Kidney (tissue), 14 donors: ENCODE data around the gene PRUNE2. TPM values are rescaled to one million over a fixed set of nuclear protein-coding genes. Genes with fewer than 3 reads are reported as not detected.

Source experiments
- DNase-seq, 5 donors: peaks; one replicate each; pipeline ENCODE4 v3.0.0-alpha.2; 2013 to 2020
- FAIRE-seq: peaks from 2 replicates; lab custom pipeline; 2012; peaks lifted over from hg19 to GRCh38; lab: Jason Lieb, UNC
- H3K27ac ChIP-seq, 2 donors: one replicate each; pipeline ENCODE4 v1.7.0; 2013; ENCODE audit warnings: low read depth in 2 of 2, low read length in 2 of 2, inconsistent platforms in 1 of 2
- H3K27me3 ChIP-seq: one replicate; pipeline ENCODE4 v1.7.1; 2013; ENCODE audit warnings: low read length, inconsistent platforms; ENCODE audit not compliant: control insufficient read depth, insufficient read depth
- H3K36me3 ChIP-seq, 3 donors: one replicate each; pipeline versions ENCODE4 v1.7.0 to v1.7.1; 2013; ENCODE audit warnings: low read length in 3 of 3, control low read depth in 1 of 3, inconsistent platforms in 1 of 3; ENCODE audit not compliant: insufficient read depth in 3 of 3, control insufficient read depth in 2 of 3
- H3K4me1 ChIP-seq, 3 donors: one replicate each; pipeline versions ENCODE4 v1.7.0 to v1.7.1; 2013; ENCODE audit warnings: low read length in 3 of 3, inconsistent platforms in 1 of 3, low read depth in 1 of 3; ENCODE audit not compliant: control insufficient read depth in 2 of 3, insufficient read depth in 2 of 3
- H3K4me3 ChIP-seq, 3 donors: one replicate each; pipeline versions ENCODE4 v1.7.0 to v1.8.1; 2013; ENCODE audit warnings: low read length in 3 of 3, control low read depth in 1 of 3, inconsistent platforms in 1 of 3
- H3K9ac ChIP-seq, 3 donors: one replicate each; pipeline versions ENCODE4 v1.7.0 to v1.7.1; 2013; ENCODE audit warnings: low read length in 3 of 3, control low read depth in 1 of 3, inconsistent platforms in 1 of 3
- H3K9me3 ChIP-seq, 3 donors: one replicate each; pipeline versions ENCODE4 v1.7.0 to v1.7.1; 2013; ENCODE audit warnings: low read length in 3 of 3, control low read depth in 1 of 3, inconsistent platforms in 1 of 3; ENCODE audit not compliant: control insufficient read depth in 2 of 3, insufficient read depth in 1 of 3
- intact Hi-C: fragments of 100-400 bp; cut with DNase I; formaldehyde crosslinking; loops from one replicate; pipeline ENCODE4 v1.11.1; 2022
- polyA plus RNA-seq: library from polyadenylated mRNA; stranded (reverse); fragments of 350-450 nt; fragmentation: Illumina TruSeq; extraction: RNeasy Lipid Tissue Mini Kit (QIAGEN cat#74804); gene quantifications from one replicate; pipeline ENCODE4 v1.2.3, GENCODE V29; 2014; ENCODE audit warnings: low read depth, low replicate concordance; ENCODE audit not compliant: insufficient read depth
- total RNA-seq: library from RNA; stranded (reverse); fragmentation: NEBNext Ultra II Directional; extraction: Animal tissue kit (Norgen Biotek cat#: 25700); gene quantifications from one replicate; pipeline ENCODE4 v1.2.1, GENCODE V29; 2021
- TF ChIP-seq, protein P1 (sequence below): IDR thresholded peaks from 3 replicates; pipeline ENCODE4 v1.5.1; 2012; ENCODE audit warnings: mild to moderate bottlenecking, moderate library complexity, borderline replicate concordance; ENCODE audit not compliant: insufficient read depth; ENCODE audit errors: extremely low read depth
- donor health status: control.
- donor health status: control.
- donor health status: control.
- donor health status: control.
- donor health status: control.
- donor health status: DM: yes; HTN: yes; CAD: no.
- donor health status: Normal renal cell carcinoma (clear cell type).

PRUNE2 gene
- total and polyA plus RNA-seq, 2 donors from 2014 or later = 12.6 to 65.1 TPM

DNA sequence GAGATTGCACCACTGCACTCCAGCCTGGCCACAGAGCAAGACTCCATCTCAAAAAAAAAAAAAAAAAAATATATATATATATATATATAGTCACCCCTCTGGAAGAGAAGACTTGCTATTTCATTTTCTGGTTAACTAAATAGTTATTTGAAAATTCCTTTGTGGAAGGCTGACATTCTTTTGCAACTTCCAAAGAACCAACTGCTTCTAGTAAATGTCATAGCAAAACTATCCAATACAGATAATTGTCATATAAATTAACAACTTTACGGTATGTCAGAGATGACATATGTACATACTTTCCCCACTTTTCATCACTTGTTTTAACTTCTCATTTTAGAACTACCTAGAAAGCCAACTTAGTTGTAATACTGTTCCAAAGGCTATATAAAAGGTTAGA, 50.9 kb downstream of the PRUNE2 start:
- FAIRE-seq (no peak), DNase-seq (no peak)
- Histone ChIP-seq H3K27me3 (no peaks in the 10 kb centered on the region), H3K36me3 (no peaks in the 10 kb centered on the region), H3K4me3 (no peak overlapping the region), H3K4me1 (no peaks in the 10 kb centered on the region), H3K9me3 (no peaks in the 10 kb centered on the region), H3K27ac (no peak overlapping the region), H3K9ac (no peak overlapping the region)
- TF ChIP-seq, protein P1, sequence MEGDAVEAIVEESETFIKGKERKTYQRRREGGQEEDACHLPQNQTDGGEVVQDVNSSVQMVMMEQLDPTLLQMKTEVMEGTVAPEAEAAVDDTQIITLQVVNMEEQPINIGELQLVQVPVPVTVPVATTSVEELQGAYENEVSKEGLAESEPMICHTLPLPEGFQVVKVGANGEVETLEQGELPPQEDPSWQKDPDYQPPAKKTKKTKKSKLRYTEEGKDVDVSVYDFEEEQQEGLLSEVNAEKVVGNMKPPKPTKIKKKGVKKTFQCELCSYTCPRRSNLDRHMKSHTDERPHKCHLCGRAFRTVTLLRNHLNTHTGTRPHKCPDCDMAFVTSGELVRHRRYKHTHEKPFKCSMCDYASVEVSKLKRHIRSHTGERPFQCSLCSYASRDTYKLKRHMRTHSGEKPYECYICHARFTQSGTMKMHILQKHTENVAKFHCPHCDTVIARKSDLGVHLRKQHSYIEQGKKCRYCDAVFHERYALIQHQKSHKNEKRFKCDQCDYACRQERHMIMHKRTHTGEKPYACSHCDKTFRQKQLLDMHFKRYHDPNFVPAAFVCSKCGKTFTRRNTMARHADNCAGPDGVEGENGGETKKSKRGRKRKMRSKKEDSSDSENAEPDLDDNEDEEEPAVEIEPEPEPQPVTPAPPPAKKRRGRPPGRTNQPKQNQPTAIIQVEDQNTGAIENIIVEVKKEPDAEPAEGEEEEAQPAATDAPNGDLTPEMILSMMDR = no peak
- intact Hi-C loops = no loop called here

DNA sequence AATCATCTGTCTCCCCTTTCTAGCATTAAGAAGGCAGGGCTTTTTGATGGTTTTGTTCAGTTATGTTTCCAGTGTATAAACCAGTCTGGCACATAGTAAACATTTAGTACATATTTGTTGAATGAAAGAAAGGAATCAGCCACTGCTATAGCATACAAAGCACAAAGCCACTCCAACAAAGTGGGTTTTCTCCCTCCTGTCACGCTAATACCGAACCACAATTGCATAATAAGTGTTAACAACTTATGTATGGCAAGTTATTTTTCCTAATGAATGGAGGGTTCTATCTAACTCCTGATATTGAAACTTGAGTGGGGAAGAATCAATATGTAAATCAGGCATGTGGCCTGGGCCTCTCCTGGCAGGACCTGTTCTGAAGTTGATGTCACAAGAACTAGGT, 53.9 kb downstream of the PRUNE2 start:
- Histone ChIP-seq H3K4me1 (no peaks in the 10 kb centered on the region), H3K9me3 (no peaks in the 10 kb centered on the region), H3K4me3 (no peak overlapping the region), H3K27me3 (no peaks in the 10 kb centered on the region), H3K9ac (no peak overlapping the region), H3K27ac (no peak overlapping the region), H3K36me3 (no peaks in the 10 kb centered on the region)
- DNase-seq (no peak), FAIRE-seq (no peak)
- intact Hi-C loops = no loop called here
- TF ChIP-seq, protein P1 = no peak

DNA sequence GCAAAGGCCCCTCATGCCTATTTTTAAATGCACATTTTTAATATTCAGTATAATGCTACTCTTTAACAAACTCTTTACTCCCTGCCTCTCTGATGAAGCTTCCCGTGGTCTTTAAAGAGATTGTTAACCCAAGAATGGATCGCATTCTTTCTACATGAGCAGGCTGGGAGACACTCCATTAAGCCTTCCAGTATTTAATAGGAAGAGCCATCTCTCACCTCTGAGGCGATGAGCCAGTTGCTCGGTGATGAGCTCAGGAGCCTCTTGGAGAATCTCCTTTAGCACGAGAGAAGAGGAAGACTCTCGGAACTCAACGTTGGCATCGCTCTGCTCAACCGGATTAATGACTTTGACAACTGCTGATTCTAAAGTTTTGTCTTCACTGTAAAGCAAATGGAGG, 59.6 kb downstream of the PRUNE2 start:
- Histone ChIP-seq H3K4me1 (no peaks in the 10 kb centered on the region), H3K27ac (no peak overlapping the region)
- FAIRE-seq = no peak

More for the DNA sequence above, 59.6 kb downstream of the PRUNE2 start:
- no peaks in the 10 kb centered on the region for H3K27me3 ChIP-seq
- H3K4me3 ChIP-seq = no peak overlapping the region
- DNase-seq = no peak
- TF ChIP-seq, protein P1 = no peak
- H3K9ac ChIP-seq = no peak overlapping the region
- H3K9me3 ChIP-seq = no peaks in the 10 kb centered on the region
- peaks cover 0 to 3% (median 0%) of the 10 kb centered on the region in 3 donors for H3K36me3 ChIP-seq
- intact Hi-C loops = no loop called here
